Measurements from ENCODE around the gene PTPRK. TPM values are rescaled to one million over a fixed set of nuclear protein-coding genes. Genes with fewer than 3 reads are reported as not detected.

Gene PTPRK
- total and polyA plus RNA-seq, 2 of the 13 experiments (the other 11 are each of a cell fraction or from before 2014, with no cell fraction given), result 43.6 to 98.3 TPM

- ChIA-PET POLR2A (no interaction called here), CTCF (ENCODE audit: low intra/inter-chr PET ratio, low total read pairs) (no interaction called here)
- Histone ChIP-seq H3K4me3 (replicated peaks in 1 of 3; ENCODE audit: insufficient read depth in 1 of 3, low read depth in 2 of 3, low read length in 3 of 3) (no peak overlapping the region), H3K27ac (ENCODE audit: extremely low read length, insufficient read depth, low read length) (no peak overlapping the region), H3K4me1 (ENCODE audit: insufficient read depth, low read length) (no peaks in the 10 kb centered on the region), H3K9ac (ENCODE audit: insufficient read depth, low read depth, low read length) (no peak overlapping the region), H3K27me3 (ENCODE audit: control insufficient read depth in 1 of 2, insufficient read depth in 2 of 2, low read length in 2 of 2) (peaks cover 0 to 9% of the 10 kb centered on the region in 2 experiments; a peak in 1 of 5 replicates), H3K9me3 (ENCODE audit: low read length) (no peaks in the 10 kb centered on the region), H4K20me1 (ENCODE audit: insufficient read depth, low read length) (no peaks in the 10 kb centered on the region), H3K36me3 (replicated peaks in 1 of 2; ENCODE audit: control insufficient read depth in 1 of 2, insufficient read depth in 2 of 2, low read length in 2 of 2) (no peaks in the 10 kb centered on the region), H3K4me2 (ENCODE audit: low read depth, low read length) (no peak overlapping the region), H3K79me2 (ENCODE audit: insufficient read depth, low read length) (no peaks in the 10 kb centered on the region), H2AFZ (ENCODE audit: low read length) (no peak overlapping the region)
- WGBS (ENCODE audit: low lambda C conversion rate), result 20% methylated on average over 2 of the region's 2 CpGs
- BruUV-seq (replicated peaks), result no TSS peak
- in situ Hi-C loops (cut with HindIII; ENCODE audit: extremely low pct_ligation_motif_present, low pct_unique_long_range_greater_than_20kb), result loop anchor here (10.0 kb wide), 1 partner anchor 667 kb away; no protein-coding TSS in a partner anchor
- intact Hi-C loops (cut with micrococcal nuclease; ENCODE audit: unreplicated experiment), result no loop called here
- no peak for TF ChIP-seq ZNF784 (CRISPR knock-in tag; IDR thresholded peaks at IDR 0.05; ENCODE audit: borderline replicate concordance)
- no peak for TF ChIP-seq MAFF (IDR thresholded peaks at IDR 0.05; ENCODE audit: low read depth, low read length)
- no peak for TF ChIP-seq ELK4 (CRISPR knock-in tag; IDR thresholded peaks at IDR 0.05; ENCODE audit: borderline replicate concordance)
- TF ChIP-seq ZNF350 (CRISPR knock-in tag; IDR thresholded peaks at IDR 0.05; ENCODE audit: borderline replicate concordance, low read depth), result no peak
- no peak for ATAC-seq
- DNase-seq (ENCODE audit: low spot score), result no peak
- FAIRE-seq, result no peak
Measured at GRCh38 chr6:128532136-128532535, 11.7 kb upstream of the PTPRK start.

GRCh38 chr6:128531696-128532095 lies 11.3 kb upstream of the PTPRK start:
- H2AFZ ChIP-seq (ENCODE audit: low read length), result no peak overlapping the region
- H3K36me3 ChIP-seq (replicated peaks in 1 of 2; ENCODE audit: control insufficient read depth in 1 of 2, insufficient read depth in 2 of 2, low read length in 2 of 2), result no peaks in the 10 kb centered on the region
- DNase-seq (ENCODE audit: low spot score) (no peak), ATAC-seq (no peak), FAIRE-seq (no peak)
- CTCF ChIA-PET (ENCODE audit: low intra/inter-chr PET ratio, low total read pairs), result no interaction called here
- BruUV-seq (replicated peaks), result no TSS peak
- POLR2A ChIA-PET, result no interaction called here
- no peak overlapping the region for H3K9ac ChIP-seq (ENCODE audit: insufficient read depth, low read depth, low read length)
- H3K79me2 ChIP-seq (ENCODE audit: insufficient read depth, low read length), result no peaks in the 10 kb centered on the region
- H3K4me1 ChIP-seq (ENCODE audit: insufficient read depth, low read length), result no peaks in the 10 kb centered on the region
- H3K9me3 ChIP-seq (ENCODE audit: low read length), result no peaks in the 10 kb centered on the region
- intact Hi-C loops (cut with micrococcal nuclease; ENCODE audit: unreplicated experiment) (no loop called here), in situ Hi-C loops (cut with HindIII; ENCODE audit: extremely low pct_ligation_motif_present, low pct_unique_long_range_greater_than_20kb) (loop anchor here (10.0 kb wide), 1 partner anchor 667 kb away; no protein-coding TSS in a partner anchor)
- no peak overlapping the region for H3K27ac ChIP-seq (ENCODE audit: extremely low read length, insufficient read depth, low read length)
- TF ChIP-seq ZMAT3 (CRISPR knock-in tag; conservative IDR thresholded peaks at IDR 0.05) (no peak), AFF4 (CRISPR knock-in tag; IDR thresholded peaks at IDR 0.05) (no peak), FOXO1 (CRISPR knock-in tag; IDR thresholded peaks at IDR 0.05) (no peak), GLI4 (CRISPR knock-in tag; IDR thresholded peaks at IDR 0.05; ENCODE audit: borderline replicate concordance) (no peak), HNRNPK (IDR thresholded peaks at IDR 0.05; ENCODE audit: low read depth, low read length, poor library complexity, severe bottlenecking) (peak; percentile 80)
- H3K4me2 ChIP-seq (ENCODE audit: low read depth, low read length), result no peak overlapping the region
- H3K27me3 ChIP-seq (ENCODE audit: control insufficient read depth in 1 of 2, insufficient read depth in 2 of 2, low read length in 2 of 2), result peaks cover 0 to 9% of the 10 kb centered on the region in 2 experiments; a peak in 1 of 5 replicates
- H3K4me3 ChIP-seq (replicated peaks in 1 of 3; ENCODE audit: insufficient read depth in 1 of 3, low read depth in 2 of 3, low read length in 3 of 3), result no peak overlapping the region
- WGBS (ENCODE audit: low lambda C conversion rate), result 46% methylated on average over 2 of the region's 2 CpGs
- H4K20me1 ChIP-seq (ENCODE audit: insufficient read depth, low read length), result no peaks in the 10 kb centered on the region

All from HepG2 (cell line).